Left ventricle myocardium inferior (tissue), 1 donor: ENCODE measurements around the gene ZNF493. TPM values are rescaled to one million over a fixed set of nuclear protein-coding genes. Genes with fewer than 3 reads are reported as not detected.
A peak's percentile ranks its signal among the peaks of the same experiment; 100 is the strongest.

Experiments
- DNase-seq: peaks from one replicate; pipeline ENCODE4 v3.0.0-alpha.2; 2020
- H3K27ac ChIP-seq: fragments of 200-600 bp; replicated peaks from 2 replicates; pipeline ENCODE4 v1.8.0; 2021
- H3K27me3 ChIP-seq: fragments of 200-600 bp; 2 replicates; pipeline ENCODE4 v1.8.0; 2021; ENCODE audit warnings: low read depth
- H3K36me3 ChIP-seq: fragments of 200-600 bp; 2 replicates; pipeline ENCODE4 v1.8.0; 2021
- H3K4me1 ChIP-seq: fragments of 200-600 bp; 2 replicates; pipeline ENCODE4 v1.8.0; 2021
- H3K4me3 ChIP-seq: fragments of 200-600 bp; 2 replicates; pipeline ENCODE4 v1.8.0; 2021; ENCODE audit warnings: mild to moderate bottlenecking, moderate library complexity
- H3K9me3 ChIP-seq: fragments of 200-600 bp; replicated peaks from 2 replicates; pipeline ENCODE4 v1.8.0; 2021
- CTCF ChIP-seq: fragments of 200-600 bp; IDR thresholded peaks from 2 replicates; pipeline ENCODE4 v1.8.0; 2021; ENCODE audit warnings: antibody characterized with exemption, mild to moderate bottlenecking, borderline replicate concordance
- intact Hi-C: fragments of 100-400 bp; cut with micrococcal nuclease; formaldehyde crosslinking; loops from one replicate; pipeline ENCODE4 v1.11.0; 2022
- long read RNA-seq: library from polyadenylated mRNA; unstranded; transcript quantifications from one replicate; pipeline ENCODE4 v2.0.0, GENCODE V29; 2021
- total RNA-seq: library from RNA; stranded (reverse); fragmentation: NEBNext Ultra II Directional; extraction: Animal tissue kit (Norgen Biotek cat#: 25700); gene quantifications from one replicate; pipeline ENCODE4 v1.2.1, GENCODE V29; 2021
- donor health status: DM: no; HTN: yes; CAD: no; lungs with severe emphysema.

The ZNF493 gene
- total RNA-seq, result 12.0 TPM
- long read RNA-seq, partial matches to known transcripts, result 0 of 4 reads
- long read RNA-seq, other reads (novel, unspliced or antisense), result 3 of 4 reads

- H3K27ac ChIP-seq, result peak within 1 kb of the TSS; percentile 90
- intact Hi-C loops, result no loop called here
- H3K36me3 ChIP-seq, result peaks cover 26% of the 10 kb centered on the region
- no peaks in the 10 kb centered on the region for H3K27me3 ChIP-seq
- peak within 1 kb of the TSS; percentile 91 for H3K4me3 ChIP-seq
- peaks cover 54% of the 10 kb centered on the region for H3K4me1 ChIP-seq
- peaks cover 11% of the 10 kb centered on the region for H3K9me3 ChIP-seq
- no peak for TF ChIP-seq CTCF
- peak; percentile 93 for DNase-seq
Observed at GRCh38 chr19:21396893-21397572, at the start of gene ZNF493. Gene ZNF493, plus strand, starts transcription at chr19:21397133. Its CDS starts 105 bp downstream, at chr19:21397238.

GRCh38 chr19:21352830-21353229 lies 44.1 kb upstream of the ZNF493 start:
- TF ChIP-seq CTCF, result no peak

GRCh38 chr19:21358768-21359451 lies 38.0 kb upstream of the ZNF493 start, which contains the start of gene ZNF738:
Gene ZNF738, plus strand, starts transcription at chr19:21359000. Its CDS starts 141 bp downstream, at chr19:21359141.
- peak; percentile 91 for DNase-seq
- no peaks in the 10 kb centered on the region for H3K9me3 ChIP-seq
- H3K27me3 ChIP-seq, result no peaks in the 10 kb centered on the region
- H3K4me1 ChIP-seq, result peaks cover 12% of the 10 kb centered on the region
- no peak for TF ChIP-seq CTCF
- peak within 1 kb of the TSS; percentile 87 for H3K27ac ChIP-seq
- peak within 1 kb of the TSS; percentile 95 for H3K4me3 ChIP-seq
- intact Hi-C loops, result no loop called here
- H3K36me3 ChIP-seq, result peaks cover 14% of the 10 kb centered on the region

More at GRCh38 chr19:21352830-21353229, 44.1 kb upstream of the ZNF493 start:
- no peak overlapping the region for H3K4me3 ChIP-seq
- no peaks in the 10 kb centered on the region for H3K27me3 ChIP-seq
- DNase-seq, result no peak
- no peaks in the 10 kb centered on the region for H3K4me1 ChIP-seq
- H3K9me3 ChIP-seq, result peaks cover 23% of the 10 kb centered on the region
- intact Hi-C loops, result no loop called here
- no peaks in the 10 kb centered on the region for H3K36me3 ChIP-seq
- no peak overlapping the region for H3K27ac ChIP-seq

GRCh38 chr19:21362291-21362690 lies 34.6 kb upstream of the ZNF493 start:
- Histone ChIP-seq H3K4me1 (peaks cover 12% of the 10 kb centered on the region), H3K4me3 (no peak overlapping the region), H3K9me3 (no peaks in the 10 kb centered on the region), H3K27ac (no peak overlapping the region), H3K27me3 (no peaks in the 10 kb centered on the region), H3K36me3 (peaks cover 27% of the 10 kb centered on the region)
- DNase-seq, result no peak
- TF ChIP-seq CTCF, result no peak
- intact Hi-C loops, result no loop called here

- intact Hi-C loops, result no loop called here
- H3K27me3 ChIP-seq, result no peaks in the 10 kb centered on the region
- no peak overlapping the region for H3K27ac ChIP-seq
- H3K4me1 ChIP-seq, result no peaks in the 10 kb centered on the region
- DNase-seq, result no peak
- peaks cover 100% of the 10 kb centered on the region for H3K9me3 ChIP-seq
- peaks cover 57% of the 10 kb centered on the region for H3K36me3 ChIP-seq
- TF ChIP-seq CTCF, result no peak
- H3K4me3 ChIP-seq, result no peak overlapping the region
Observed at GRCh38 chr19:21383980-21384582, 12.9 kb upstream of the ZNF493 start.
